NCI-H146 treated with DMSO at 0.1 percent for 48 hours (cell line): ENCODE results near the gene GPC5.
A peak's percentile ranks its signal among the peaks of the same experiment; 100 is the strongest.
"Not testable (repeated sequence)": the region's sequence is repeated elsewhere in the genome, so short reads cannot be mapped to it uniquely, and the experiment has no call there.

Source experiments
- DNase-seq: peaks from one replicate; lab custom pipeline; 2025; ENCODE audit not compliant: unreplicated experiment; lab: John Stamatoyannopoulos, UW

Gene GPC5

GRCh38 chr13:92682832-92683517 lies 1284.6 kb downstream of the GPC5 start:
- DNase-seq, result no peak

GRCh38 chr13:92694047-92694446 lies 1295.6 kb downstream of the GPC5 start:
- DNase-seq, result no peak

GRCh38 chr13:92695827-92696226 lies 1297.4 kb downstream of the GPC5 start:
- not testable (repeated sequence) for DNase-seq

GRCh38 chr13:92716749-92717148 lies 1318.3 kb downstream of the GPC5 start:
- DNase-seq, result no peak

- DNase-seq, result no peak
Measured at GRCh38 chr13:92717857-92718256, 1319.4 kb downstream of the GPC5 start.

GRCh38 chr13:92719868-92720267 lies 1321.4 kb downstream of the GPC5 start:
- DNase-seq, result peak; percentile 88

- DNase-seq, result peak; percentile 15
Measured at GRCh38 chr13:92721620-92722019, 1323.2 kb downstream of the GPC5 start.

- DNase-seq, result no peak
Measured at GRCh38 chr13:92727118-92727517, 1328.7 kb downstream of the GPC5 start.

GRCh38 chr13:92734068-92734467 lies 1335.6 kb downstream of the GPC5 start:
- no peak for DNase-seq

- no peak for DNase-seq
Measured at GRCh38 chr13:92734545-92734944, 1336.1 kb downstream of the GPC5 start.

- no peak for DNase-seq
Measured at GRCh38 chr13:92735909-92736308, 1337.5 kb downstream of the GPC5 start.

GRCh38 chr13:92739306-92739818 lies 1340.9 kb downstream of the GPC5 start:
- DNase-seq, result peak; percentile 96

GRCh38 chr13:92743992-92744391 lies 1345.6 kb downstream of the GPC5 start:
- DNase-seq, result no peak

- no peak for DNase-seq
Measured at GRCh38 chr13:92745258-92745657, 1346.8 kb downstream of the GPC5 start.

GRCh38 chr13:92752705-92753104 lies 1354.3 kb downstream of the GPC5 start:
- DNase-seq, result not testable (repeated sequence)

- DNase-seq, result no peak
Measured at GRCh38 chr13:92761710-92762109, 1363.3 kb downstream of the GPC5 start.

- DNase-seq, result no peak
Measured at GRCh38 chr13:92767468-92767867, 1369.0 kb downstream of the GPC5 start.

GRCh38 chr13:92768602-92769001 lies 1370.2 kb downstream of the GPC5 start:
- no peak for DNase-seq

GRCh38 chr13:92769046-92769445 lies 1370.6 kb downstream of the GPC5 start:
- no peak for DNase-seq

GRCh38 chr13:92775658-92776057 lies 1377.2 kb downstream of the GPC5 start:
- no peak for DNase-seq

GRCh38 chr13:92781965-92782690 lies 1383.7 kb downstream of the GPC5 start:
- DNase-seq, result no peak

GRCh38 chr13:92802776-92803175 lies 1404.4 kb downstream of the GPC5 start:
- DNase-seq, result no peak
